GM12874 (cell line): ENCODE data around the gene PPP6R1.

Experiments used
- TF ChIP-seq, protein P1 (sequence below): IDR thresholded peaks from 2 replicates; pipeline ENCODE4 v1.5.1; 2011; ENCODE audit warnings: low read depth, mild to moderate bottlenecking, control low read depth, low read length, moderate library complexity; ENCODE audit not compliant: insufficient read depth

Gene PPP6R1, protein sequence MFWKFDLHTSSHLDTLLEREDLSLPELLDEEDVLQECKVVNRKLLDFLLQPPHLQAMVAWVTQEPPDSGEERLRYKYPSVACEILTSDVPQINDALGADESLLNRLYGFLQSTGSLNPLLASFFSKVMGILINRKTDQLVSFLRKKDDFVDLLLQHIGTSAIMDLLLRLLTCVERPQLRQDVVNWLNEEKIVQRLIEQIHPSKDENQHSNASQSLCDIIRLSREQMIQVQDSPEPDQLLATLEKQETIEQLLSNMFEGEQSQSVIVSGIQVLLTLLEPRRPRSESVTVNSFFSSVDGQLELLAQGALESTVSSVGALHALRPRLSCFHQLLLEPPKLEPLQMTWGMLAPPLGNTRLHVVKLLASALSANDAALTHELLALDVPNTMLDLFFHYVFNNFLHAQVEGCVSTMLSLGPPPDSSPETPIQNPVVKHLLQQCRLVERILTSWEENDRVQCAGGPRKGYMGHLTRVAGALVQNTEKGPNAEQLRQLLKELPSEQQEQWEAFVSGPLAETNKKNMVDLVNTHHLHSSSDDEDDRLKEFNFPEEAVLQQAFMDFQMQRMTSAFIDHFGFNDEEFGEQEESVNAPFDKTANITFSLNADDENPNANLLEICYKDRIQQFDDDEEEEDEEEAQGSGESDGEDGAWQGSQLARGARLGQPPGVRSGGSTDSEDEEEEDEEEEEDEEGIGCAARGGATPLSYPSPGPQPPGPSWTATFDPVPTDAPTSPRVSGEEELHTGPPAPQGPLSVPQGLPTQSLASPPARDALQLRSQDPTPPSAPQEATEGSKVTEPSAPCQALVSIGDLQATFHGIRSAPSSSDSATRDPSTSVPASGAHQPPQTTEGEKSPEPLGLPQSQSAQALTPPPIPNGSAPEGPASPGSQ

DNA sequence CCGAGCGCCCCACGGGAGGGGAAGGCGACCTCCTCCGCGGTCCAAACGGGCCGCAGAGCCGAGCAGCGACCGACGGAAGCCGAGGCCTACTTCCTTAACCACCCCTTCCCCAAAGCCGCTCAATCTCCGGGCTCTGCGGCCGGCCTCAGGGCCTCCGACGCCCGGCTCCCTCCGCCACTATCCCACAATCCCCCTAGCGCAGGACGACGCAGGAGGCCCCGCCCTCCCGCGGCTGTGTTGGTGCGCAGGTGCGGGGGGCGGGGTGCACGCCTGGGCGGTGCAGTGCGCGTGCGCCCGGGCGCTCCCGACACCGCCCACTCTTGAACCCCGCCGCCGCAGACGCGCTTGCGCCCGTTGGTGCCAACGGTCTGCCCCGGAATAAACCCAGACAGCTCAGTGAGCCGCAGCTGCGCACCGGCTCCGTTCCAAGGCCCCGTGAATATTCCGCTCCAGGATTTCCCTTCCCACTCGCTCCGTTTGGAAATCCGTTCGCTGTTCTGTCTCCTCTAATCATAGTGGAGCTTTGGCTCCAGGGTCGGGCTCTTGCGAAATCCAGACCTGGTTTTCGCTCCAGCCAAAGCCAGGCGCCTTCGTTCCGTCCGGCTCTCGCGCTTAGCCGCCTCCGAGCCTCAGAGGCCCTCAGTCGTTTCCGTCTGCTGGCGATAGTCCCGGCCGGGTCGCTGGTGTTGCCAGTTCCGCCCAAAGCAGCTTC lies at the start of gene PPP6R1:
Gene PPP6R1 (minus strand): TSS at position 190 of the 712 bp plus-strand sequence. CDS start 11,914 bp downstream, outside the sequence.
- TF ChIP-seq, protein P1, sequence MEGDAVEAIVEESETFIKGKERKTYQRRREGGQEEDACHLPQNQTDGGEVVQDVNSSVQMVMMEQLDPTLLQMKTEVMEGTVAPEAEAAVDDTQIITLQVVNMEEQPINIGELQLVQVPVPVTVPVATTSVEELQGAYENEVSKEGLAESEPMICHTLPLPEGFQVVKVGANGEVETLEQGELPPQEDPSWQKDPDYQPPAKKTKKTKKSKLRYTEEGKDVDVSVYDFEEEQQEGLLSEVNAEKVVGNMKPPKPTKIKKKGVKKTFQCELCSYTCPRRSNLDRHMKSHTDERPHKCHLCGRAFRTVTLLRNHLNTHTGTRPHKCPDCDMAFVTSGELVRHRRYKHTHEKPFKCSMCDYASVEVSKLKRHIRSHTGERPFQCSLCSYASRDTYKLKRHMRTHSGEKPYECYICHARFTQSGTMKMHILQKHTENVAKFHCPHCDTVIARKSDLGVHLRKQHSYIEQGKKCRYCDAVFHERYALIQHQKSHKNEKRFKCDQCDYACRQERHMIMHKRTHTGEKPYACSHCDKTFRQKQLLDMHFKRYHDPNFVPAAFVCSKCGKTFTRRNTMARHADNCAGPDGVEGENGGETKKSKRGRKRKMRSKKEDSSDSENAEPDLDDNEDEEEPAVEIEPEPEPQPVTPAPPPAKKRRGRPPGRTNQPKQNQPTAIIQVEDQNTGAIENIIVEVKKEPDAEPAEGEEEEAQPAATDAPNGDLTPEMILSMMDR: no peak

DNA sequence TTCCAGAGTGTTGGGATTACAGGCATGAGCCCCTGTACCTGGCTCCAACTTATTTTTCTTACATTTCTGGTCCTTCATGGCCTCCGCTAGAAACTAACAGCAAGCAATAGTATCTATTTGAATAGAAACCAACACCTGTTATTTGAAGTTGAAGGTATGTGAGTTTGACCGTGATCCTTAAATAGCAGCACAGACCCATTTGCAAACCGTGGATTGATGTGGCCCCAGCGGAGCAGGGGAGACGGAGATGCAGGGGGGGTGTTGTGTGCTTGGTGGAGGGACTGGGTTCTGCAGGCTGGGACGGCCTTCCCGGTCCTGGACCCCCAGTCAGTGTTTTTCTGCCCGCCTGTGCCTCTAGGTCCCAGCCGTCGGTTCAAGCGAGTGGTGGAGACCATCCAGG lies 49.5 kb upstream of the PPP6R1 start:
- TF ChIP-seq, protein P1: no peak

DNA sequence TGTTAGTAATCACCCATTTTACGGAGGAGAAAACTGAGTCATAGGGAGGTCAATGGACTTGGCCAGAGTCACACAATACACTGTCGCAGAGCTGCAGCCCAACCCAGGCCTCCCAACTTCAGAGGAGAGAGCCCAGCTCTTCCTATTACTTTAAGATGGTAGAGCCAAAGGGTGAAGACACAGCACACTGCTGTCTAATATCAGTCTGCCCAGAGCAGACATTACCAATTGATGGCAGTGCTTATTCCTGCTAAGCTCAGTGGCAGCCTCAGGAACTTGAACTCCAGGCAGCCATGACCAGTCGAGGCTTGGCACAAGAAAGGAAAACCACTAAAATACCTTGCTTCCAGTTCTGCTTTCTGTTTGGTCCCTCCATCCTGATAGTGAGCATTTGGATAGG lies 47.9 kb upstream of the PPP6R1 start:
- TF ChIP-seq, protein P1: no peak

DNA sequence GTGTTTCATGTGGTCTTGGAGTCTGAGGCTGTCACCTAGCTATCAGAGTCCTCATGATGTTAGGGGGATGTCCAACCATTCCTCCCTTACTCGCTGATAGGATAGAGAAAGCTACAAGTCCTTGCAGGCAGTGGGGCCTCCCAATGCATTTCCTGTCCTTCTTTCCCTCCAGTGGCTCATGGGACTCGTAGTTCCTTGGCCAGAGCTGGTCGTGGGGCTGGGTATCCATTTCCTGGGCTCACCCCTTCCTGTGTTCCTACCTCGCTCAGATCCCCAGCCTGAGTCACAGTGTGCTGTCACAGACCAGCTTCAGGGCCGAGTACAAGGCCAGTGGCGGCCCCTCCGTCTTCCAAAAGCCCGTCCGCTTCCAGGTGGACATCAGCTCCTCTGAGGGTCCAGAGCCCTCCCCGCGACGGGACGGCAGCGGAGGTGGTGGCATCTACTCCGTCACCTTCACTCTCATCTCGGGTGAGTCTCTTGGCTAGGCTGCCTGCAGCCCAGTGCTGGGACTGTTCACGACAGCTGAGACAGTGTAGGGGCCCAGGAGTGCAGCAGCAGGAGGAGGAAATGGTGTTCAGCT lies 47.3 kb upstream of the PPP6R1 start:
- TF ChIP-seq, protein P1: no peak

DNA sequence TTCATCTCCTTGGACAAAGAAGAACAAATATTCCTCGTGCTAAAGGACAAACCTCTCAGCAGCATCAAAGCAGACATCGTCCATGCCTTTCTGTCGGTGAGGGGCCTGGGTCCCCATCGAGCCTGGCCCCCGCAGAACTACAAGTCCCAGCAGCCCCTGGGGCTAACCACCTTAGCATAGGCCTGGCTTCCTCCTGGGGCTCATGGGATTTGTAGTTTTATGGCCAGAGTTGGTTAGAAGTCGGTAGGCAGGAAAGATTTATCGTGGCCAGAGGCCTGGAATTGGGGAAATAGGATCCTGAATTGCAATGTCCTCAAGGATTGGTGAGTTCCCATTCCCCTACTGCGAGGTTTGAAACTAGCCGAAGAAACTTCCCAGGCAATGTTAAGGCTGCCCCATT lies 46.7 kb upstream of the PPP6R1 start:
- TF ChIP-seq, protein P1: no peak

DNA sequence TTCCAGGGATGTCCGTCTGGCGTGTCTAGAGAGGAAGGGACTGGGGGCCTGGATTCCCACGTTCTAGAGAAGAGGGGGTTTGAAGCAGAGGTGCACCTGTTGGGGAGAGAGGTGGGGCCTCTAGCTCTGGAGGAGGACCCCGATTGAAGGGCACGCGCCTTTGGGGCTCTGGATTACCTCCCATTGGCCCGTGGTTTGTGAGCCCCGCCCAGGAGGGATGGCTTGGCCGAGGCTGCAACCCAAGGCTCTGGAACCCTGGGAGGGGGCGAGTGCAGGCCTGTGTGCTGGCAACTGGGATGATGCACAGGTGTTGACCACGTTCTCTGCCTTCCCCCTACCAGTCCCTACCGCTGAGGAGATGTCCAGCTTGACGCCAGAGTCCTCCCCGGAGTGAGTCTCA lies 46.2 kb upstream of the PPP6R1 start:
- TF ChIP-seq, protein P1: no peak
